Sigmoid colon (tissue), 4 donors: ENCODE data around the gene ALDH1L1.

Source experiments
- CTCF ChIP-seq, 4 experiments: fragments of 450-650 bp in 3 of 4; fragments of 200-600 bp in 1 of 4; IDR thresholded peaks; one replicate each; pipeline ENCODE4 v1.5.1; 2016 to 2019; ENCODE audit warnings: antibody characterized with exemption in 4 of 4, mild to moderate bottlenecking in 3 of 4, moderate library complexity in 2 of 4
- EP300 ChIP-seq, 4 donors: sonication (generic); formaldehyde crosslinking; IDR thresholded peaks; one replicate each; pipeline ENCODE4 v1.6.1; 2017; ENCODE audit warnings: antibody characterized with exemption in 4 of 4
- POLR2A ChIP-seq, 2 donors: fragments of 450-650 bp; IDR thresholded peaks; one replicate each; pipeline ENCODE4 v1.6.1; 2016; ENCODE audit warnings: antibody characterized with exemption in 2 of 2, mild to moderate bottlenecking in 2 of 2, moderate library complexity in 2 of 2
- POLR2AphosphoS5 ChIP-seq, 4 donors: sonication (generic); formaldehyde crosslinking; IDR thresholded peaks; one replicate each; pipeline ENCODE4 v1.6.1; 2017; ENCODE audit warnings: antibody characterized with exemption in 4 of 4

- no peak for TF ChIP-seq CTCF (IDR thresholded peaks at IDR 0.05)
- no peak for TF ChIP-seq POLR2A (IDR thresholded peaks at IDR 0.05)
- no peak for TF ChIP-seq POLR2AphosphoS5 (IDR thresholded peaks at IDR 0.05)
- no peak for TF ChIP-seq EP300 (IDR thresholded peaks at IDR 0.05)
Observed at GRCh38 chr3:126124896-126125295, 55.5 kb downstream of the ALDH1L1 start.
